ENCODE measurements around the gene UVRAG. TPM values are rescaled to one million over a fixed set of nuclear protein-coding genes. Genes with fewer than 3 reads are reported as not detected.

The UVRAG gene
- total and polyA plus RNA-seq, 2 of the 4 experiments (the other 2 are of a cell fraction): 5.6 to 10.9 TPM

GRCh38 chr11:75916882-75917281 is 101.9 kb downstream of the UVRAG start:
- Histone ChIP-seq H3K27me3 (ENCODE audit: control insufficient read depth, insufficient read depth, low read length) (no peaks in the 10 kb centered on the region), H2AK5ac (ENCODE audit: low read depth, low read length) (no peak overlapping the region), H4K91ac (ENCODE audit: insufficient read depth, low read depth, low read length) (no peak overlapping the region), H4K20me1 (ENCODE audit: insufficient read depth, low read length) (no peaks in the 10 kb centered on the region), H3K18ac (ENCODE audit: low read depth, low read length) (no peak overlapping the region), H2BK15ac (ENCODE audit: low read depth, low read length) (no peak overlapping the region), H3K23ac (ENCODE audit: low read depth, low read length) (no peak overlapping the region), H3K4me1 (ENCODE audit: control insufficient read depth, insufficient read depth, low read length) (peaks cover 2% of the 10 kb centered on the region), H2BK5ac (ENCODE audit: low read depth, low read length, poor library complexity, severe bottlenecking) (no peak overlapping the region), H3K79me1 (ENCODE audit: low read depth in 1 of 2, low read length in 2 of 2) (no peaks in the 10 kb centered on the region), H3K9ac (ENCODE audit: low read depth, low read length) (no peak overlapping the region), H3K27ac (ENCODE audit: insufficient read depth, low read length) (no peak overlapping the region), H4K5ac (ENCODE audit: low read depth, low read length) (no peak overlapping the region), H2AK9ac (replicated peaks; ENCODE audit: low read depth, low read length, poor library complexity) (no peak overlapping the region), H3K9me1 (ENCODE audit: insufficient read depth, low read length) (no peaks in the 10 kb centered on the region), H2BK120ac (ENCODE audit: low read depth, low read length) (no peak overlapping the region), H4K8ac (ENCODE audit: low read depth in 2 of 2, low read length in 2 of 2) (no peak overlapping the region), H3K9me3 (ENCODE audit: control insufficient read depth, insufficient read depth, low read length) (no peaks in the 10 kb centered on the region), H2BK20ac (ENCODE audit: low read depth, low read length) (no peak overlapping the region), H3K4me3 (ENCODE audit: insufficient read depth, low read depth, low read length) (no peak overlapping the region), H3K36me3 (ENCODE audit: control insufficient read depth, insufficient read depth, low read length) (0 out of 2 replicates have a peak, but pooled peaks cover 2% of the 10 kb centered on the region), H3K4me2 (ENCODE audit: low read depth, low read length) (no peak overlapping the region), H3K4ac (ENCODE audit: low read depth, low read length) (no peak overlapping the region), H3K56ac (ENCODE audit: extremely low read depth, insufficient read depth, low read length) (no peak overlapping the region), H2AFZ (replicated peaks; ENCODE audit: low read length, poor library complexity) (no peak overlapping the region), H3K14ac (replicated peaks; ENCODE audit: low read depth, low read length) (no peak overlapping the region)
- ChIA-PET POLR2A (ENCODE audit: unreplicated experiment) (no interaction called here), CTCF (interaction anchor here (0.7 kb wide), 1 partner anchor 11 kb away, joined by 3 read pairs; no protein-coding TSS in a partner anchor)
- no CpG with 5 or more reads among the region's 1 CpG for WGBS, 2 experiments (ENCODE audit: extremely low coverage in 2 of 2, insufficient read length in 1 of 2)
- in situ Hi-C loops (cut with MboI; ENCODE audit: low sequenced_read_pairs): no loop called here
- no peak for ATAC-seq (ENCODE audit: low read depth)
- intact Hi-C loops (cut with micrococcal nuclease): no loop called here
- TF ChIP-seq RCOR1 (IDR thresholded peaks at IDR 0.05; ENCODE audit: insufficient replicate concordance, low read length): no peak
- TF ChIP-seq MAFK (IDR thresholded peaks at IDR 0.05; ENCODE audit: low read depth, low read length): no peak
- TF ChIP-seq USF2 (IDR thresholded peaks at IDR 0.05; ENCODE audit: low read depth, low read length): no peak
- no peak for TF ChIP-seq ELK1 (IDR thresholded peaks at IDR 0.05; ENCODE audit: borderline replicate concordance, low read depth, low read length)
- TF ChIP-seq NFE2L2 (IDR thresholded peaks at IDR 0.05; ENCODE audit: low read depth, low read length): no peak
- no peak for TF ChIP-seq SMC3 (IDR thresholded peaks at IDR 0.05; ENCODE audit: low read depth, low read length)
- TF ChIP-seq CTCF (conservative IDR thresholded peaks at IDR 0.05; ENCODE audit: low read depth, low read length): no peak
- no peak for TF ChIP-seq RAD21 (IDR thresholded peaks at IDR 0.05; ENCODE audit: low read length)
- TF ChIP-seq FOS (IDR thresholded peaks at IDR 0.05; ENCODE audit: low read depth, low read length): no peak
- TF ChIP-seq POLR2A (IDR thresholded peaks at IDR 0.05; ENCODE audit: low read depth, low read length): no peak
- TF ChIP-seq CHD1 (IDR thresholded peaks at IDR 0.05; ENCODE audit: low read depth, low read length): no peak
- TF ChIP-seq RFX5 (IDR thresholded peaks at IDR 0.05; ENCODE audit: low read depth, low read length): no peak
- no peak for TF ChIP-seq MXI1 (IDR thresholded peaks at IDR 0.05; ENCODE audit: borderline replicate concordance, low read depth, low read length)
- no TSS peak for BruUV-seq (replicated peaks)
- dilution Hi-C loops (cut with HindIII; ENCODE audit: low sequenced_read_pairs, unreplicated experiment): no loop called here
- no peak for DNase-seq

Measured in IMR-90 (cell line).